ENCODE data around the gene COG4.

COG4 gene

DNA sequence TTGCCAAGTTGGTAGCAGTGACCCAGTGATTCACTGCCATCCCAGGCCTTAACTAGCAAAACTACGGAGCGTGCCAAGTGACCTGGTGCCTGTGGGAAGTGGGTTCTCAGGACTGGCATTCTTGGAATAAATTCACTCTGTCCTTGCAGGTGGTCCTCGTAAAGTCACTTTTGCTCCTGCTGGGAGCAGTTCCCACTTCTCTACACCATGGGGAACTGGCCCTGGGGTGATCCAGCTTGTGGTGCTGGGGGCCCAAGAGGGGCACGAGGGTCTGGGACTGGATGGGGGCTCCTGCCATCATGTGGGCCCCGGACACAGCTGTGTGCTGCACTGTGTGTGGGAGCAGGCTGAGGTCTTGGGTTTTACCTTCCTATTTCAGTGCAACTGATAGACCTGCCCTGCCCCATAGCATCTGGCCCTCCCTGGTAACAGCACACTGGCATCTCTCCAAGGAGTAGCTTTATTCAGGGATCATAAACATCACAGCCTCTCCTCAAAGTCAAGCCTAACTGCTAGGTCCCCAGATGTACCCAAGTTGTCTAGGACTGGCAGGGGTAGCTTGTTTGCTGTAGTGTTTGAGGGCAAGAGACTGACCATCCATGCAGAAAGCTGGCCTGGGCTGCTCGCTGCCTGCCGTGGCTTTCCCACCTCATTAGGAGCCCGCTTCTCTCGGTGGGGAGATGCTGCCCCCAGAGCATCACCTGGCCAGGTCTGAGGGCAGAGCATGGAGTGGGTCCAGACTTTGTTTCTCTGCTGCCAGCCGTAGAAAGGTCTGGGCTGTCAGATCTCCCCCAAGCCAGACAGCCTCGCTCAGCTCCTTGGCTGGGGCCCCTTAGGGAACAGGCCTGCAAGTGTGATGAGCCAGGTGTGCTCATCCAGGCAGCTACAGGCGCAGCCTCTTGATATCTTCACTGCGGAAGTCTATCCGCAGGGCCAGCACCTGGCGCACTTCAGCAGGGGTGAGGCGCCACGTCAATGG lies 42.9 kb downstream of the COG4 start:
- no peak for DNase-seq (ENCODE audit: extremely low read depth in 1 of 2, low read depth in 1 of 2)

DNA sequence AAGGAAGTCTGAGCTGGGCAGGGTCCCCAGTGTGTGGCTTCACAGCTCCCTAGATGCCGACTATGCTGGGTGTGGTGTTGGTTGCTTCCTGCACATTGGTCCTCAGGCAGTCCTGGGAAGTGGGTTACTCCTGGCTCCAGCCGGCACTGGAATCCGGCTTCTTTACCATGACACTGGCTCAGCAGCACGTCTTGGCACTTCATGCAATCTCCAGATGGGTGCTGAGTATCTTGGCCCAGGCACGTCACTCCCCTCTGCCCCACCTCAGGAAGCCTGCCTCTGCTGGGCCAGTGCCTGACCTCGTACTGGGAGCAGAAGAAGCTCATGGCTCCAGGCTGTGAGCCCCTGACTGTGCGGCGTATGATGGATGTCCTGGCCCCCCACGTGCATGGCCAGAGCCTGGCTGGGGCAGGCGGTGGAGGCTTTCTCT lies 44.4 kb downstream of the COG4 start:
- DNase-seq (ENCODE audit: extremely low read depth in 1 of 2, low read depth in 1 of 2) = no peak

GRCh38 chr16:70478169-70478568 lies 45.2 kb downstream of the COG4 start:
- DNase-seq (ENCODE audit: extremely low read depth in 1 of 2, low read depth in 1 of 2) = no peak

- peak; percentile 34 to 50 for DNase-seq (ENCODE audit: extremely low read depth in 1 of 2, low read depth in 1 of 2)
Observed at GRCh38 chr16:70476272-70477020, 46.9 kb downstream of the COG4 start.

GRCh38 chr16:70475054-70475871 lies 48.1 kb downstream of the COG4 start:
- DNase-seq (ENCODE audit: extremely low read depth in 1 of 2, low read depth in 1 of 2) = no peak

- DNase-seq (ENCODE audit: extremely low read depth in 1 of 2, low read depth in 1 of 2) = no peak
Observed at GRCh38 chr16:70474320-70475053, 48.9 kb downstream of the COG4 start.

DNA sequence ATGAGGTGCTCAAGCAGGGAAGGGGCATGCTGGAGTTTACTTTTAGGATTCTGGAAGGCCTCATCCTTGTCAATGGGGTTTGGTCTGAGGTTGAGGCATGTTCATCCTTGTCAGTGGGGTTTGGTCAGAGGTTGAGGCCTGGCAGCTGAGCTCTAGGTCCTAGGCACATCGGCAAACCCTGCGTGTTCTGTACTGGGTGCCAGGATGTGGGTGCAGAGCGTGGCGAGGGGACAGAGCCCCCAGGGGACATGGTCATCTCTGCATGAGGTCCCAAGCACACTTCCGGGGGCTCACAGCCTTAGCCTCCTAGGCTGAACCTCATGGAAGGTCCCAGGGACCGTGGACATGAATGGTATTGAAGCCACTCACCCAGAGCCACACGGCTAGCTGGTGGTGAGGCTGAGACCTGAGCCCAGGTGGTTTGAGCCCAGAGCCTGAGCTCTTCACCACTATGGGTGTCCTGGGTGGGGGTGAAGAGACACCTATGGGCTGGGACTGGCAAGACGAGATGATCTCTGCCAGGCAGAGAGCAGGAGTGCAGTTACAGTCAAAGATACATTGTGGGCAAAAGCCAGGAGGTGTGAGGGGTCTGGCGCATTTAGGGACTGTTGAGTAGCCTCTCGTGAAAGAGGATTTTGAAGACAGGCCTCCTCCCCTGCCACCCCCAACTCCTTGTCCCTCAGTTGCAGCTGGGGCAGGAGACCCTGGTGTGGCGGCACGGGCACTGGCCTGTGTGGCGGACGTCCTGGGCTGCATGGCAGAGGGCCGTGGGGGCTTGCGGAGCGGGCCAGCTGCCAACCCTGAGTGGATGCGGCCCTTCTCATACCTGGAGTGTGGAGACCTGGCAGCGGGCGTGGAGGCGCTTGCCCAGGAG lies 49.7 kb downstream of the COG4 start:
- DNase-seq (ENCODE audit: extremely low read depth in 1 of 2, low read depth in 1 of 2) = no peak

DNA sequence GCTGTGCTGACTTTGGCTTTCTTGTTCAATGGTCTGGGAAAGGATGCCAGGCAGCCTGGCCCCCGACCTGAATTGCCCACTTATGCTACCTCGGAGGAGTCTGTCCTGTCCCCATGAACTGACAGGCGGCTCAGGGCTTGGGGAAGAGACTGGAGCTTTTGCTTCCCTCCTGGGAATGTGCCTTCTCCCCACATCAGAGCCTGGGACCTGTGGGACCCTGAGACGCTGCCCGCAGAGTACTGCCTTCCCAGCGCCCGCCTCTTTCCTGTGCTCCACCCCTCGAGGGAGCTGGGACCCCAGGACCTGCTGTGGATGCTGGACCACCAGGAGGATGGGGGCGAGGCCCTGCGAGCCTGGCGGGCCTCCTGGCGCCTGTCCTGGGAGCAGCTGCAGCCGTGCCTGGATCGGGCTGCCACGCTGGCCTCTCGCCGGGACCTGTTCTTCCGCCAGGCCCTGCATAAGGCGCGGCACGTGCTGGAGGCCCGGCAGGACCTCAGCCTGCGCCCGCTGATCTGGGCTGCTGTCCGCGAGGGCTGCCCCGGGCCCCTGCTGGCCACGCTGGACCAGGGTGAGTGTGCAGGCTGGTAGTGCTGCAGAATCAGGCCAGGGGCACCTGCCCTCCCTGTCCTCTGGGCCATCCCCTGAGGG lies 50.4 kb downstream of the COG4 start:
- DNase-seq (ENCODE audit: extremely low read depth in 1 of 2, low read depth in 1 of 2) = no peak

GRCh38 chr16:70470927-70471341 lies 52.4 kb downstream of the COG4 start:
- DNase-seq (ENCODE audit: extremely low read depth in 1 of 2, low read depth in 1 of 2) = no peak

DNA sequence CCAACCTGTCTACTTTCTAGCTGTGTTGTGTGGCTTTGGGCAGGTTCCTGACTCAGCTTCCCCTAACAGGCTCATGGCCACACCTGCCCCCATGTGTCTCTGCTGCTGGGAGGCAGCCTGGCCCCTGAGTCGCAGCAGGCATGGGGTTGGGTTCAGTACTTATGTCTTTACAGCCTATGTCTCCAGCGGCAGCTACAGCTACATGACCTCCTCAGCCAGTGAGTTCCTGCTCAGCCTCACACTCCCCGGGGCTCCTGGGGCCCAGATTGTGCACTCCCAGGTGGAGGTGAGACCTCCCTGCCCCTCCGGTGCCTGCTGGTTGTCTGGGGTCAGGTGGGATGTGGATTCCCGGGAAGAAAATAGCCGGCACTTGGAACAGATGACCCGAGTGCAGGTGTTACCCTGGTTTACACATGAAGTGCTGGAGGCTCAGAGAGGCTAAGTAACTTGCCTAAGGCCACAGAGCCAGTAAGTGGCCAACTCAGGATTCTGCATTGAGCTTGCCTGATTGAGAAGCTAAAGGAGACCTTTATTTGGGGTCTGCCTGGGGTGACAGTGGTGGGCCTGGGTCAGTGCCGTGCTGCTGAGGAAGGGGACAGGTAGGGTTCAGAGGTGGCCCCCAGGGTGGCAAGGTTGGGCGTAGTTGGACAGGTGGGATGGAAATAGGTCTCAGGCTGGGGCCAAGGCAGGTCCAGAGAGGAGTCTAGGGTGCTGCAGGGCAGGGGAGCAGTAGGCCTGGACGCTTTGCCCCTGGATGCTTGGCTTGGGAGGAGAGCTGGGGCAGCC lies 53.0 kb downstream of the COG4 start:
- DNase-seq (ENCODE audit: extremely low read depth in 1 of 2, low read depth in 1 of 2) = no peak

GRCh38 chr16:70468776-70469525 lies 54.4 kb downstream of the COG4 start:
- no peak for DNase-seq (ENCODE audit: extremely low read depth in 1 of 2, low read depth in 1 of 2)

DNA sequence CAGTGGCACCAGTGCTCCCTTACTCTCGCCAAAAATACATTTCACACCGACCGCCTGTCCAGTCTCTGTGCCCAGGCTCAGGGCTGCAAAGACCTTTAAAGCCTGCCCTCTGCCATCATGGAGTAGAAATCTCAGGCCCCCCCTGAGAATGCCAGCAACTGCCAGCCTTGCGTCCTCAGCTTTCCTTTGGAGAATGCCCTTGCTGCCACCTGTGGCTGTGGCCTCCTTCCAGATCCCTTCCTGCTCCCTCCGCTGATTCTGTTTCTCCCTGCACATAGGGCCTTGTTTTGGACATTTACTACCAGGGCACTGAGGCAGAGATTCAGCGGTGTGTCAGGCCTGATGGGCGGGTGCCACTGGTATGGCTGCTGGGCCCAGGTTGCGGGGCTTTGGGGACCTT lies 55.7 kb downstream of the COG4 start:
- no peak for DNase-seq (ENCODE audit: extremely low read depth in 1 of 2, low read depth in 1 of 2)

- DNase-seq (ENCODE audit: extremely low read depth in 1 of 2, low read depth in 1 of 2) = no peak
Observed at GRCh38 chr16:70467113-70467512, 56.2 kb downstream of the COG4 start.

GRCh38 chr16:70466805-70467076 lies 56.6 kb downstream of the COG4 start:
- no peak for DNase-seq (ENCODE audit: extremely low read depth in 1 of 2, low read depth in 1 of 2)

DNA sequence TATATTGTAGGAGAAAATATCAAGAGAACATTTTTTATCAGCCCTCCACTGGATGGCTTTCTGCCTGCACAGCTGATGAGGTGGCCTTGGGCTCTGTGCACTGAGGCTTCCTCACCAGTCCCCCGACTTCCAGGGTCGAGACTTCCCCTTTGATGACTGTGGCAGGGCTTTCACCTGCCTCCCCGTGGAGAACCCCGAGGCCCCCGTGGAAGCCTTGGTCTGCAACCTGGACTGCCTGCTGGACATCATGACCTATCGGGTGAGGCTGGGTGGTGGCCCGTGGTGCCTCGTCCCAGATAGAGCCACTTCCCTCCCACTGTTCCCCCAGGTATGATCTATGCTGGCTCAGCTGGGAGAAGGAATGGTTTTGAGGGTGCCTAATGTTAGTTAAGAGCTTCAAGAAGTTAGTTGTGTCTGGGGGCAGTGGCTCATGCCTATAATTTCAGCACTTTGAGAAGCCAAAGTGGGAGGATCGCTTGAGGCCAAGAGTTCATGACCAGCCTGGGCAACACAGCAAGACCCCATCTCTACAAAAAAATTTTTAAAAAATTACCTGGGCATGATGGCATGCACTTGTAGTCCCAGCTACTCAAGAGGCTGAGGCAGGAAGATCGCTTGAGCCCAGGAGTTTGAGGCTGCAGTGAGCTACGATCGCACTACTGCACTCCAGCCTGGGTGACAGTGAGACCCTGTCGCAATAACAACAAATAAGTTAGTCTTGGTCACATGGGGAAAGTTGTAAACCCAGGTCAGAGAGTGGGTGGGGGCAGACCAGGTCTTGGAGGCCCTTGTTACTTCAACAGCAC lies 57.2 kb downstream of the COG4 start:
- DNase-seq (ENCODE audit: extremely low read depth in 1 of 2, low read depth in 1 of 2) = no peak

DNA sequence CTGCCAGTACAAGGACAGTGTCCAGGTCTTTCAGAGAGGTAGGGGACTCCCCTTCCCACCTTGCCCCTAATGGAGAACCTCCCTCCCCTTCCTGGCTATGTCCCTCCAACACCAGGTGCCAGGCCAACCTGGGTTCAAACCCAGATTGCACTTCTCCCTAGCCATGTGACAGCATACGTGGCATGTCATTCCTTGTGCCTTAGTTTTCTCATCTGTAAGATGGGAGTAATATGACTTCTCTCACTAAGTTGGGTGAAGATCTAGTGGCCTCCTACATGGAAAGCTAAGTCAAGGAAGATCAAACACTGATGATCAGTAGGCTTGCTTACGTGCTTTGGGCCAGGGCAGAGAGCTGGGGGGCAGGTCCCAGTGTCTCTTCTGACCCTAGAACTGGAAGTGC lies 60.1 kb downstream of the COG4 start:
- no peak for DNase-seq (ENCODE audit: extremely low read depth in 1 of 2, low read depth in 1 of 2)

DNA sequence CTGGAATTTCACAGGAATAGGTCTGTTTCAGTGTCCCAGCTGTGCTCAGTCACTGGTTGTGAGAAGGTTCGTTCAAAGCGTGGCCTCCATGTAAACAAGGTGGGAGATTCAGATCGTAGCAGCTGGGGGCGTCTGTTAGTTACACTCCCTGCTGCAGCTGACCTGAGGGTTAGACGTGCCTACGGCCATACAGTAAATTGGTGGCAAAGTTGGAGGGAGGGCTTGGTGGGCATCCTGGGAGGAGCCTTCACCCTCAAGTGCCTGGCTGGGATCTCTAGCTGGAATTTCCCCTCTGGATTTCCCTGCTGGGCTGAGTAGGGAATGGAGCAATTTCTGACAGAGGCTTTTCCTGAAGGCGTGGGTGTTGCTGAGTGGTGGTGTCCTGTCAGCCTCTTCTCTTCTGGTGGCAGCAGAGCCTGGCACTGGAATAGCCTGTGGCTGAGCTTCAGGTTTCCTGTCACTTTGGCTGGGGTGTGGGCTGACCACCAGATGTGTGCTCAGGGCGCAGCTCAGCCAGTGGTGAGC lies 62.6 kb downstream of the COG4 start:
- no peak for DNase-seq (ENCODE audit: extremely low read depth in 1 of 2, low read depth in 1 of 2)
